ENCODE results near the gene USP40. TPM values are rescaled to one million over a fixed set of nuclear protein-coding genes. Genes with fewer than 3 reads are reported as not detected.

The USP40 gene
- total RNA-seq, 4 donors from 2014 or later = 18.7 to 32.8 (median 23.0) TPM

DNA sequence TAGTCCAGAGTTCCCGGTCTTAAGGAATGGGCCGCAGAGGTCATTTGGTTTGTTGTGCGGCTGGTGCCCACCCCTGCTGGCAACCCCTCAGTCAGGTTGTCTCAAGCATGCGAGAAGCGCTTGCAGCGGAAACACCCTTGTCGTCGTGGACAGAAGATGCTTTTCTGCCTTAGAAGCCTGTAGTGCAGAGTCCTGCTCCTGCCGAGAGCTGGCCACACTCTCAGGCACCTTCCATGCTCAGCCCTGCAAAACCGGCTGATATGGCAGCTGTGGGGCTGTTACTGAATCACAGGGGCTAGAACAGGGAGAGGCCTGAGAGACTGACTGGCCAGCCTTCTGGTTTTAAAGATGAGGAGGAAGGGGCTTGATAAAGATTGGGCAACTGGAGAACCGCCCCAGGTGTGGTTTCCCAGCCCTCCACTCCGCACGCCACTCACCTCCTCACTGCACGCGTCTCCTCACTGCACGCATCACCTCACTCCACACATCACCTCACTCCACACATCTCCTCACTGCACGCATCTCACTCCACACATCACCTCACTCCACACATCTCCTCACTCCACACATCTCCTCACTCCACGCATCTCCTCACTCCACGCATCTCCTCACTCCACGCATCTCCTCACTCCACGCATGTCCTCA lies 103.6 kb downstream of the USP40 start:
- Histone ChIP-seq H3K9me3 (no peaks in the 10 kb centered on the region), H3K36me3 (peaks cover 6 to 91% (median 11%) of the 10 kb centered on the region in 3 donors), H3K4me1 (peaks cover 0 to 11% (median 0%) of the 10 kb centered on the region in 3 donors), H3K4me3 (no peak overlapping the region), H3K27me3 (no peaks in the 10 kb centered on the region), H3K27ac (no peak overlapping the region)
- intact Hi-C loops (cut with DNase I) = no loop called here
- 96 to 97% methylated on average over 14 to 17 of the region's 21 CpGs for WGBS, 2 donors
- no peak for DNase-seq
- TF ChIP-seq POLR2A (IDR thresholded peaks at IDR 0.05) = no peak
- TF ChIP-seq, protein P1, sequence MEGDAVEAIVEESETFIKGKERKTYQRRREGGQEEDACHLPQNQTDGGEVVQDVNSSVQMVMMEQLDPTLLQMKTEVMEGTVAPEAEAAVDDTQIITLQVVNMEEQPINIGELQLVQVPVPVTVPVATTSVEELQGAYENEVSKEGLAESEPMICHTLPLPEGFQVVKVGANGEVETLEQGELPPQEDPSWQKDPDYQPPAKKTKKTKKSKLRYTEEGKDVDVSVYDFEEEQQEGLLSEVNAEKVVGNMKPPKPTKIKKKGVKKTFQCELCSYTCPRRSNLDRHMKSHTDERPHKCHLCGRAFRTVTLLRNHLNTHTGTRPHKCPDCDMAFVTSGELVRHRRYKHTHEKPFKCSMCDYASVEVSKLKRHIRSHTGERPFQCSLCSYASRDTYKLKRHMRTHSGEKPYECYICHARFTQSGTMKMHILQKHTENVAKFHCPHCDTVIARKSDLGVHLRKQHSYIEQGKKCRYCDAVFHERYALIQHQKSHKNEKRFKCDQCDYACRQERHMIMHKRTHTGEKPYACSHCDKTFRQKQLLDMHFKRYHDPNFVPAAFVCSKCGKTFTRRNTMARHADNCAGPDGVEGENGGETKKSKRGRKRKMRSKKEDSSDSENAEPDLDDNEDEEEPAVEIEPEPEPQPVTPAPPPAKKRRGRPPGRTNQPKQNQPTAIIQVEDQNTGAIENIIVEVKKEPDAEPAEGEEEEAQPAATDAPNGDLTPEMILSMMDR (IDR thresholded peaks at IDR 0.05) = no peak

DNA sequence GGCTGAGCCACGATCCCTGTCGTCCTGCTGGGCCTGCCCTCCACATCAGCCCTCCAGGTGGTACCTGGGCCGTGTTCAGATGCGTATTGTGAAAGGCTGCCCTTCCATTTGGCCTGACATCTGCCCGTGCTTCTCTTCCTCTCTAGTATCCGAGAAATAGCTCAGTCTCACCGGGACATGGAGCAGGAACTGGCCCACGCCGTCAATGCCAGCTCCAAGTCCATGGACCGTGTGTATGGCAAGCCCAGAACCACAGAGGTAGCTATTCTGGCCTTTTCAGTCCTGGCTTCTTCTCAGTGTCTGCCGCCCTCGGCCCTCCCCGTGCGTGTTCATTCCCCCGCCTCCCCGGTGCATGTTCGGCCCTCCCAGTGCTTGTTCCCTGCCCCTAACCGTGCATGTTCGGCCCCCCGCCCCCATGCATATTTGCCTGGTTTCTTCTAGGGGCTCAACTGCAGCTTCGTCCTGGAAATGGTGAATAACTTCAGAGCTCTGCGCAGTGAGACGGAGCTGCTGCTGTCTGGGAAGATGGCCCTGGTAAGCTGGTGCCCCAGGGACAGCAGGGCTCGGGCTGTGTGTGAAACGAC lies 104.3 kb downstream of the USP40 start:
- TF ChIP-seq POLR2A (IDR thresholded peaks at IDR 0.05) = no peak
- TF ChIP-seq, protein P1 (IDR thresholded peaks at IDR 0.05) = no peak
- Histone ChIP-seq H3K4me3 (no peak overlapping the region), H3K27me3 (no peaks in the 10 kb centered on the region), H3K9me3 (no peaks in the 10 kb centered on the region), H3K36me3 (peaks cover 6 to 88% (median 13%) of the 10 kb centered on the region in 3 donors), H3K4me1 (peaks cover 0 to 11% (median 0%) of the 10 kb centered on the region in 3 donors), H3K27ac (no peak overlapping the region)
- intact Hi-C loops (cut with DNase I) = no loop called here
- DNase-seq = no peak
- WGBS, 2 donors = 93 to 94% methylated on average over 21 to 22 of the region's 25 CpGs

GRCh38 chr2:233461481-233461891 lies 105.1 kb downstream of the USP40 start:
- Histone ChIP-seq H3K4me1 (peaks cover 0 to 11% (median 0%) of the 10 kb centered on the region in 3 donors), H3K36me3 (peaks cover 10 to 88% (median 13%) of the 10 kb centered on the region in 3 donors), H3K27me3 (no peaks in the 10 kb centered on the region), H3K9me3 (no peaks in the 10 kb centered on the region), H3K27ac (no peak overlapping the region), H3K4me3 (no peak overlapping the region)
- TF ChIP-seq, protein P1 (IDR thresholded peaks at IDR 0.05) = no peak
- TF ChIP-seq POLR2A (IDR thresholded peaks at IDR 0.05) = no peak
- DNase-seq = no peak
- 87 to 90% methylated on average over 2 to 4 of the region's 8 CpGs for WGBS, 2 donors
- intact Hi-C loops (cut with DNase I) = no loop called here

DNA sequence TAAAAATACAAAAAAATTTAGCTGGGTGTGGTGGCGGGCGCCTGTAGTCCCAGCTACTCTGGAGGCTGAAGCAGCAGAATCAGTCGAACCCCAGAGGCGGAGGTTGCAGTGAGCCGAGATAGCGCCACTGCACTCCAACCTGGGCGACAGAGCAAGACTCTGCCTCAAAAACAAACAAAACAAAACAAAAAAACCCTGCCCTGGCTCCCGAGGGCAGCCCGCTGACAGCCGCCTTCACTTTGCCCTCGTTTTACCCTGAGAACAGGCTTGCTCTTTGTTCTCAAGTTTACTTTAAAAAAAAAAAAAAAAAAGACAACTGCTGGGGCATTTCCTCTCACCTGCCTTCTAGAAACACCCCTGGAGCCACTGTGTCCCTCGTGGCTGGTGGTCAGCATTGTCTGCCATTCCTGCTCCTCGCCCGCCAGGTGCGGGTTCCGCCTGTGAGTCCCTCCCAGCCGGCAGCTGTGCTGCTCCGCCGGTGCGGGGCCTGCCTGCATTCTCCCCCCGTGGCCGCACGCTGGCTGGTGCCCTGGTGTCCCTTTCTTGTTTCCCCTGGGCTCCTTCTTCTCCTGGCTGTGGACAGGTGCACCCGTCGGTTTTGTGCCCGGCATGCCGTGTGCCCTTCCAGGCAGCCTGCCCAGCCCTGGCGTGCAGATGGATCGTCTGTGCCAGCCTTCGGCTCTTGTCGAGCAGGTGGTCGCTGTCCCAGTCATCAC lies 105.7 kb downstream of the USP40 start:
- Histone ChIP-seq H3K27me3 (no peaks in the 10 kb centered on the region), H3K36me3 (peaks cover 10 to 91% (median 13%) of the 10 kb centered on the region in 3 donors), H3K4me1 (peaks cover 0 to 11% (median 0%) of the 10 kb centered on the region in 3 donors), H3K27ac (no peak overlapping the region), H3K9me3 (no peaks in the 10 kb centered on the region), H3K4me3 (no peak overlapping the region)
- no peak for DNase-seq
- intact Hi-C loops (cut with DNase I) = no loop called here
- 80 to 83% methylated on average over 24 to 29 of the region's 32 CpGs for WGBS, 2 donors
- TF ChIP-seq, protein P1 (IDR thresholded peaks at IDR 0.05) = no peak
- TF ChIP-seq POLR2A (IDR thresholded peaks at IDR 0.05) = no peak

GRCh38 chr2:233459426-233459825 lies 107.2 kb downstream of the USP40 start:
- Histone ChIP-seq H3K27ac (no peak overlapping the region), H3K36me3 (peaks cover 13 to 96% (median 19%) of the 10 kb centered on the region in 3 donors), H3K4me1 (peaks cover 0 to under 1% (median 0%) of the 10 kb centered on the region in 3 donors), H3K4me3 (no peak overlapping the region), H3K27me3 (no peaks in the 10 kb centered on the region), H3K9me3 (no peaks in the 10 kb centered on the region)
- 95% methylated on average over 6 of the region's 10 CpGs; no CpG with 5 or more reads in 1 of the 2 donors for WGBS, 2 donors
- intact Hi-C loops (cut with DNase I) = no loop called here
- TF ChIP-seq, protein P1 (IDR thresholded peaks at IDR 0.05) = no peak
- TF ChIP-seq POLR2A (IDR thresholded peaks at IDR 0.05) = no peak
- DNase-seq = no peak
